Tibial artery (tissue), 4 donors: ENCODE data around the gene RREB1.

Experiments
- DNase-seq, 2 donors: peaks; one replicate each; pipeline ENCODE4 v3.0.0-alpha.2; 2019
- H3K27ac ChIP-seq, 2 donors: fragments of 200-600 bp; sonication (generic) in 1 of 2; 1 replicate in 1 of 2; 2 replicates in 1 of 2; pipeline ENCODE4 v1.5.1; 2018 to 2019; ENCODE audit warnings: mild to moderate bottlenecking in 1 of 2
- H3K27me3 ChIP-seq, 2 donors: fragments of 200-600 bp; sonication (generic) in 1 of 2; one replicate each; pipeline versions ENCODE4 v1.5.1 to v1.6.0; 2016 to 2019
- H3K36me3 ChIP-seq, 3 donors: fragments of 200-600 bp; sonication (generic) in 2 of 3; one replicate each; pipeline ENCODE4 v1.5.1; 2016 to 2019; ENCODE audit warnings: mild to moderate bottlenecking in 2 of 3
- H3K4me1 ChIP-seq, 4 donors: fragments of 200-600 bp; sonication (generic) in 2 of 4; 1 replicate in 3 of 4; 2 replicates in 1 of 4; pipeline ENCODE4 v1.5.1; 2016 to 2019
- H3K4me3 ChIP-seq, 2 donors: fragments of 200-600 bp; sonication (generic) in 1 of 2; 1 replicate in 1 of 2; 2 replicates in 1 of 2; pipeline ENCODE4 v1.5.1; 2018 to 2019; ENCODE audit warnings: mild to moderate bottlenecking in 2 of 2
- H3K9me3 ChIP-seq, 3 donors: fragments of 200-600 bp; sonication (generic) in 1 of 3; one replicate each; pipeline ENCODE4 v1.5.1; 2016 to 2019
- CTCF ChIP-seq, 2 experiments: fragments of 200-600 bp in 1 of 2; fragments of 450-650 bp in 1 of 2; IDR thresholded peaks; one replicate each; pipeline ENCODE4 v1.5.1; 2017 to 2019; ENCODE audit warnings: antibody characterized with exemption in 2 of 2, mild to moderate bottlenecking in 1 of 2, moderate library complexity in 1 of 2
- intact Hi-C: fragments of 100-400 bp; cut with DNase I; formaldehyde crosslinking; loops from one replicate; pipeline ENCODE4 v1.15.0; 2023; ENCODE audit warnings: low total_unique reads

Gene RREB1

GRCh38 chr6:7218406-7218988 is 110.7 kb downstream of the RREB1 start:
- intact Hi-C loops: no loop called here
- Histone ChIP-seq H3K4me1 (no peaks in the 10 kb centered on the region), H3K9me3 (no peaks in the 10 kb centered on the region), H3K4me3 (no peak overlapping the region), H3K36me3 (peaks cover 17 to 46% (median 38%) of the 10 kb centered on the region in 3 donors), H3K27me3 (no peaks in the 10 kb centered on the region), H3K27ac (no peak overlapping the region)
- no peak for DNase-seq
- no peak for TF ChIP-seq CTCF (IDR thresholded peaks at IDR 0.05)

GRCh38 chr6:7219310-7219709 is 111.5 kb downstream of the RREB1 start:
- intact Hi-C loops: no loop called here
- peaks cover 17 to 39% (median 30%) of the 10 kb centered on the region in 3 donors for H3K36me3 ChIP-seq
- no peaks in the 10 kb centered on the region for H3K27me3 ChIP-seq
- H3K4me3 ChIP-seq: no peak overlapping the region
- no peaks in the 10 kb centered on the region for H3K9me3 ChIP-seq
- DNase-seq: no peak
- no peak for TF ChIP-seq CTCF (IDR thresholded peaks at IDR 0.05)
- no peak overlapping the region for H3K27ac ChIP-seq
- H3K4me1 ChIP-seq: no peaks in the 10 kb centered on the region

DNA sequence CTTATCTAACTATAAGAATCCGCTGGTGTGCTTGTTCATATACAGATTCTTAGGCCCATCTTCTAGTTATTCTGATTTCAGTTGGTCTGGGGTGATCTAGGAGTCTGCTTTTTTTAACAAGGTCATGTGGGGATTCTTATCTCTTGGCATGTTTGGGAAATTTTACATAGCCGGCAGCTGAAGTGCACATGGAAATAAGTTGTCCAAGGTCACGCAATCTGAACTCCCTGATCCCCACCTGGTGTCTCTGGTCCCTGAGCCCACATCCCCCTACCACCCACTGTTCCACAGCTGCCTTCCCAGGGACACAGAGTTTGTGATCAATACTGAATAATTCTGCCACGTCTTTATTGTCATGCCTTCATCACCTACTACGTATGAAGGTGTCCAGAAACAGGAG is 114.4 kb downstream of the RREB1 start:
- H3K9me3 ChIP-seq: no peaks in the 10 kb centered on the region
- no peaks in the 10 kb centered on the region for H3K4me1 ChIP-seq
- intact Hi-C loops: no loop called here
- no peak overlapping the region for H3K4me3 ChIP-seq
- no peak overlapping the region for H3K27ac ChIP-seq
- H3K27me3 ChIP-seq: no peaks in the 10 kb centered on the region
- H3K36me3 ChIP-seq: peaks cover 23 to 43% (median 23%) of the 10 kb centered on the region in 3 donors
- no peak for DNase-seq
- TF ChIP-seq CTCF (IDR thresholded peaks at IDR 0.05): no peak

DNA sequence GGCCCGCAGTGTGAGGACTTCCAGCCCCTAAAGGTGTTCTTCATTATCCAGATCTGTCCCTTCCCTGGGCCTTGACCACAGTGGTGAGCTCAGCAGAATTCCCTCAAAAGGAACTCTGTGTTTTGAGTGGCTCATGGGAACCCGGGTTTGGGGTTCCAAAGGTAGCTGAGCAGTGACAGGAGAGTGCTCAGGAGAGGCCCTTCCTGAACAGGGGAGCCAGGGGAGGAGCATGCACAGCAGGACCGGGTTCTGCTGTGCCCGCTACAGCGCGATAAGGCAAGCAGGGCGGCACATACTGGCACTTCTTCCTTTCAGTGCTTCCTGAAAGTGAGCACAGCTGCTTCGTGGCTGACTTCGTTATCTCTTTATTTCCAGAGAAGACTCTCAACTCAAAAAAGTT is 117.0 kb downstream of the RREB1 start:
- peaks cover 38 to 63% (median 43%) of the 10 kb centered on the region in 3 donors for H3K36me3 ChIP-seq

GRCh38 chr6:7228662-7229375 is 121.1 kb downstream of the RREB1 start:
- Histone ChIP-seq H3K36me3 (peaks cover 67 to 90% (median 71%) of the 10 kb centered on the region in 3 donors), H3K9me3 (no peaks in the 10 kb centered on the region), H3K27ac (no peak overlapping the region), H3K27me3 (no peaks in the 10 kb centered on the region), H3K4me1 (no peaks in the 10 kb centered on the region), H3K4me3 (no peak overlapping the region)
- no peak for TF ChIP-seq CTCF (IDR thresholded peaks at IDR 0.05)
- DNase-seq: no peak
- intact Hi-C loops: no loop called here

More for the DNA sequence above, 117.0 kb downstream of the RREB1 start:
- no peaks in the 10 kb centered on the region for H3K9me3 ChIP-seq
- DNase-seq: no peak
- H3K4me1 ChIP-seq: no peaks in the 10 kb centered on the region
- intact Hi-C loops: no loop called here
- H3K27me3 ChIP-seq: no peaks in the 10 kb centered on the region
- no peak for TF ChIP-seq CTCF (IDR thresholded peaks at IDR 0.05)
- no peak overlapping the region for H3K4me3 ChIP-seq
- H3K27ac ChIP-seq: no peak overlapping the region
